DMS 273 treated with DMSO at 0.1 percent for 48 hours (cell line): ENCODE results near the gene WWOX.
A peak's percentile ranks its signal among the peaks of the same experiment; 100 is the strongest.

Experiments used
- DNase-seq: peaks from one replicate; lab custom pipeline; 2025; lab: John Stamatoyannopoulos, UW

The WWOX gene

DNA sequence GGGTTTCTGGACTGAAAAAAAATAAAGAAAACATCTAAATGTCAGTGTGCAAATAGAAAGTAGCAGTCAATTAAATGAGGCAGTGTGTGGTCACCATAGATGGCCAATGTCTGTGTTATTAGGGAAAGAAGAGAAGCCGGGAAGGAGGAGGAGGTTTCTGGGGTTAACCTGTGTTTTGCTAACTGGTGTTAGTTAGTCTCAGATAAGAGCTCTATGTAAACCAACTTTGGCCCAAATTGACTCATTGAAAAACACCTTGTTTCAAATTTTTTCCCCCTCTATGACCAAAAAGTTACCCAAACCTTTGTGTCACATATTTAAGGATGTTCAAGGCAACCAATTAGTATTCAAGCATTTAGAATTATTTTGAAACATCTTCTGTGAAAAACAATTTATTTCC, 970.2 kb downstream of the WWOX start:
- DNase-seq: no peak

DNA sequence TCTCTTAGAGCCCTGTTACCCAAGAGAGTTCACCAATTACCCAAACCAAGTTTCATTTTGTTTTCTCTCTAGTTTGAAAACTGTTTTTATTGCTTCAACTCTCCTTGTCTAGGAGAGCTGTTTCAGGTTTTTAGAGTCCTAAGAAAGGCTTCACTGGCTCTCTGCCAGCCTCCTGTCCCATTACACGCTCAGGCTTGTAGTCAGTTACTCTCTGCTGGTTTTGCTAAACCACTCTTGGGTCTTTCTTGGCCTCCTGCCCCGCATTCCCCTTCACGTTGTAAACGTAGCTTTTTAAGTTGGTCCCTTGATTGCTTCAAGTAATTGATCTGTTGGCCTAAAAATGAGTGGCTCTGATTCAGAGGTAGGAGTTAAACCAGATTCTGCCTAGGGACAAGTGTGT, 972.0 kb downstream of the WWOX start:
- DNase-seq: peak; percentile 19

DNA sequence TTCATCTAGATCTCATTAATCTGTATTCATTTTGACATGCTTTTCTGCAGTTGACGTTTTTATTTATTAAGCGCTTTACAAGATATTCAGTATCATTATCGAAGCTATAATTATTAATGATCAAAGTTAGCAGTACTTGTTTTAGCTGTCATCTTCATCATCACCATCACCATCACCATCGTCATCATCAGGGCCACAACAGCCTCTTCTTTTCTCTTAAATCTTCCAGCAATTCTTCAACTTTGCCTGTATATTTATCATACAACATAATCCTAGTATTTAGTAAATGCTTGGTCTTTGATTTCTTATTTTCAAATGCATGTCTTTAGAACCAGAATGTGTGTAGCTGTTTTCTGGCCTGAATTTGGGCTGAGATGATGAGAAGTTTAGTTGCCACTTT, 973.1 kb downstream of the WWOX start:
- DNase-seq: no peak

DNA sequence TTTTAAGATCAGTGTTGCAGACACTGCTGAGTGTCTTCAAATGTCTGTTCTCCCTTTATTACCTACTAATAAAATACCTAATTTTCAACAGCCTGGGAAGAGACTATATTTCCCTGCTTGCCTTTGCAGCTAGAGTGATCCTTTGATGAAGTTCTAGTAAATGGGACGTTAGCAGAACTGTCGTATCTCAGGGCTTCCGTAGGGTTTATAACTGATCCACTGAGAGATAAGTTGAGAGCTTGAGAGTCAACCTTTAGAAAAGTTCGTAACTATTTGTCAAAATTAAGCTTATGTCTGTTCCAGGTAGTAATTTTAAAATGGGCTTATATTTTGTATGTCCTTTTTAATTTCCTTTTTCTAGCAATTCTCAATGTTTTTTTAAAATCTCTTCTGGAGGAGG, 974.1 kb downstream of the WWOX start:
- DNase-seq: no peak

DNA sequence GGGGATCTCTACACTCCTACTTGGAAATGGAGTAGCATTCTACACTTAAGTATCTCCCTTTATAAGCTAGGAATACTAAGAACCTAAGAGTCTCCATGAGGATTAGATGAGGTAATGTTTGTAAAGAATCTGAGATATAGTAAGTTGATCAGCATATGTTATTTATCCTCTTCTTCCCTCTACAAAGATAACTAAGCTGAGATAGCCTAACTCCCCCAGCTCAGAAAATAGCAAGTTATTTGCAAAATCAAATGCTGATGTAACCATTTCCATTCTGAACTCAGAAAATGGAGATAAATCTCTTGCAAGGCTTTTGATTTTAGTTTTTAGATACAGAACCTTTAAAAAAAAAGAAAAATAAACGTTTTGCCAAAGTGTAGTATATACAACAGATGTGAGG, 975.1 kb downstream of the WWOX start:
- DNase-seq: no peak

DNA sequence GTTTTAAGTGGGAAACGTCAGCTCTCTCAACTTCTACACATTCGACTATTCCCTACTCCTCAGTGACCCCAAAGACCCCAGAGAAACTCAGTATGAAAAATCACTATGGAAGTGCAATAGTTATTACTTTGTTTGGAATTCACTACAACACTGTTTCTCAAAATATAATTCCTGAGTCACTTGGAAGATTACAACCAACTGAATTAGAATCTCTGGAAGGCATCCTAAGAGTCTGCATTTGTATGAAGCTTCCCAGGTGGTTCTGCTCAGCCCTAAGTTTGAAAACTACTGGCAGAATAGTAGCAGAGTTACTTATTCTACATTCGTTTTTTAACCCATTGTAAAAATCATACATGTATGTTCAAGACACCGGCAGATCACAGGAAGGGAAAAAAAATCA, 975.5 kb downstream of the WWOX start:
- DNase-seq: no peak

DNA sequence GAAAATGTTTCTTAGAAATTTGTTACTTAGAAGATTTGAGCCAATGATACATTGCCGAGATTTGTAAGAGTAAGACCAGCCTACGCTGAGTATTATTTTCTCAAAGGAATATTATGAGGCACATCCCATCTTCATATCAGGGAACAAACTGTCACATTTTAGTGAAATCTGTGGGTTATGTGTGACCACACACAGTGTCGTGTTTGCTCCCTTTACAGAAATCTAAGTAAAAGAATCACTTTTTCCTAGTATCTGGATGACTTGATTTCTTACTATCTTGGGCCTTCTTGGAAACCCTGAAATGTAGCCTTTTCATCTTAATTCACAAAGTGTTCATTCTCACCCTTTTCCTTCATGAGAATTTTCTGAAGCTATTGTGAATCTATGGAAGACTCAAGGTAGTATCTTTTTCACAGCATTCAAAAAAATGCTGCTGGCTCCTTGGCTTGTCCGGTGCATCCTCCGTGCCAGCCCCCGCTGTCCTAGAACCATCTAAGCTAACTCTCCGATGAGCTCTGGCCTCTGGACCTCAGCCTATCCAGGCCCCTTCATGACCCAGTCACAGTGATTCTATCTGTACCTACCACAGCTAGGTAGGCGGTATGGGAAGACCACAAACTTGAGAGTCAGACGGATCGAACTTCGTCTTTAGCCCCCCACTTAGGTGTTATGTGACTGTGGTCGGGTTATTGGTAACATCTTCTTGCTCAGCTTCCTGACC, 976.8 kb downstream of the WWOX start:
- DNase-seq: no peak

DNA sequence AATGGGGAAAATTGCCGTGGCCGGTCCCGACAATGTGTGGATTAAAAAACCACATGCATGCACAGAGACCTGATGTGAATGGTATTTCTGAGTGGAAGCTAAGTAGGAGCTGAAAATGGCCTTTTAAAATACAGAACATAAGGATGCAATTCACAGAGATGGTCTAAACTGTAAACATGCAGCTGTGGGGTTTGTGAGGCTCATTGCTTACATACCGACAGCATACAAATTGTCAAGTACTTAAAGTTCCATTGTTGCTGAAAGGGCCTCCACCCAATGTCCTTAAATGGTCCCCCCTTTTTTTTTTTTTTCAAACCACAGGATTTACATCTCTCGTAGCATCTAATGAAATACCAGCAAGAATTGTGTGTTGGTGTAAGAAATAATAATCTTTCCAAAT, 977.9 kb downstream of the WWOX start:
- DNase-seq: no peak

DNA sequence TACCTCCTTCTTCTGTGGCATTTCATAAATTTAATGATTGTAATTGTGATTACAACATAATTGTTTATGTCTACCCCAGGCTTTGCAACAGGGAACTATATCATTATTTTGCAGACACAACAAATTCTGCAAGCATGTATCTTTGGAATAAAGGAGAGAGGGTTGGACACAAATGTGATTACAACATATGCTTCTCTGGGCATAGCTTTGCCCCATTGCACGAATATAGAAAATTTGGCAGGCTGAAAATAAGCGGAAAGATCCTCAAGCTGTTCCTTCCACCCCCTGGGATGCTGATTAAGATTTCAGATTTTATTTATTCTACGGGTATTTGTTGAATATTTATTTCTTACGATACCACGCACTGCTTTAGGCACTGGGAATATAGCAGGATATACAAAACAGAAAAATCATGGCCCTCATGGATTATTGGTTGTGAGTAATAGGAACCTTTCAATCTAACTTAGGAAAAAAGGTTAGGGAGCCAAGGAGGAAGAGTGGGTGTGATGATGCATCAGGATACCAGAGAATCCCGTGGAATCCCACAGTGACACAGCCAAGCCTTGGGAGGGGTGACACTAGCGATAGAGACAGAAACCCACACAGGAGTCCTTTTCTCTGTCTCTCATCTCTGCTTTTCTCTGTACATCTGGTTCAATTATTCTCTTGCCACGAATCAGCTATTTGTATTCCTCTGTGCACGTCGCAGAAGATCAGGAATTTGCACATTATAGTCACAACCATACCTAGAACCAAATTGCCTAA, 980.4 kb downstream of the WWOX start:
- DNase-seq: no peak

DNA sequence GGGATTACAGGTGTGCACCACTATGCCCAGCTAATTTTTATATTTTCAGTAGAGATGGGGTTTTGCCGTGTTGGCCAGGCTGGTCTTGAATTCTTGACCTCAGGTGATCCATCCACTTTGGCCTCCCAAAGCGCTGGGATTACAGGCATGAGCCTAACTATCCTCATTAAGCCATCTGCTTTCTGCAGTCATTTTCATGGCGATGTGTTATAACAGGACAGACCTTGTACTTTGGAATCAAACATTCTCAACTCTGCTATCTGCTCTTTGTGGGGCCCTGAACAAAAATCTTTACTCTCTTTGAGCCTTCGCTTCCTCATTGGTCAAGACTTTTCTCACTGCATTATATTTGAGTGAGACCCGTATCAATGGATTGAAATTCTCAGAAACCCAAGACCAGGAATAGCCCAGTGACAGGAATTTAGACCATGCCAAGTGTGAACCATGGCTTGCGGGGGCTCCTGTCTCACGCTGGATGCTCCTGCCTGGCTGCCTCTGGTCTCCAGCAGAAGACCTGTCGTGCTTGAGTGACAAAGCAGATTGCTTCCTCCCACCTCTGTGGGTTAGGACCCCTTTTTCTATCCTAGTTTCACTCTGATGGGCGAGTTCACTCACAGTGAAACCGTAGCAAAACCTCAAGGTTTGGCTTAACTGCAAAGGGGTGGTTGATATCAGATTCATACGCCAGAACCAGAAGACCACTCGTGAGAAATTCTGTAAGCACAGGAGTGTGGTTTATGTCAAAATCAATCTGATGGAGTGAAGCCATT, 982.0 kb downstream of the WWOX start:
- DNase-seq: no peak

DNA sequence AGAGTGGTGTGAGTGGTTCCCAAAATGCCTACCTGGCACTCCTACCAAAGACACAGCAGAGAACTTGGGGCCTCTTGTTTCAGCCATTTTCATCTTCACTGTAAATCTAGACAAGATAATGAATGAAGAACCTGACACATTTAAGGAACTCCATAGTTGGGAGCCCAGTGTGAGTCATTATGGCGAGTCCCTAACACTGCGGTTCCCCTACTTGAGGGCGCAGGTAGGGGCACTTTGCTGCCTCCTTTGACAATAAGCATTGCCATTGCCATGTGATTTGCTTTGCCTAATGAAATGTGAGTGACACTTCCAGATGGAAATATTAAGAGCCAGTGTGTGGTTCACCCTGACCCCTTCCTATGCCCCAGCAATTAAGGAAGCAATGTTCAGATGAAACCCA, 983.5 kb downstream of the WWOX start:
- DNase-seq: no peak

DNA sequence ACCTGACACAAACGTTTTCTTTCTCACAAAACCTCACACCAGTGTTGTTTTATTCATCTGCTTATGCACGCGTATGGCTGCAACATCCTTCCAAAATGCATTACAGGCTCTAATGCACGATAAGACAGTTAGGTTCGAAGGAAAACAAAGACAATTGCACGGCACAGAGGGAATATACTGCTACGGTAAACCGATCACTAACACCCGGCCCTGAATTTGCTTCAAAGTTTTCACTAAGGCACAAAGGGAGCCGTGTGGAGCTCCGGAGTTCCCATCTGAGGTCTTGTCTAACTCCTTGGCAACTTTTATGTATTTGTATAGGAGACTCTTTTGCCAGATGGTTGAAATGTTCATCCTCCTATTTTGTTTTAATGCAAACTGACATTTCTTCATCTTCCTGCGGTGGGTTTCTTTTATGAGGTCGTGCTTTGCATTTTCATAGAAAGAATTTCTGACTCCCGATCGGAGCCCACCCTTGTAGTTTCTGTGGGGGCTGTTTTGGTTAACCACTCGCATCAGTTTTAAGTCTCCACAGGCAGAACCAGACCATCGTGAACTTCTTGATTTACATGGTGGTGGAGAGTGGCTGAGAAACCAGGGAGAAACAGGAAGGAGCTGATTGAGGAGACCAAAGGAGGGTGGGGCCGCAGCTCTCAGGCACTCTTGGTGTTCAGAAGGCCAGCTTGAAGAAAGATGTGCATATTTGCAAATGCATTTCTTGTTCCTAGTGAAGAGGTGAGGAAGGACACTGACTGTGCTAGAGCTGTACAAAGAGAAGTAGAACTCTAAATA, 984.2 kb downstream of the WWOX start:
- no peak for DNase-seq

DNA sequence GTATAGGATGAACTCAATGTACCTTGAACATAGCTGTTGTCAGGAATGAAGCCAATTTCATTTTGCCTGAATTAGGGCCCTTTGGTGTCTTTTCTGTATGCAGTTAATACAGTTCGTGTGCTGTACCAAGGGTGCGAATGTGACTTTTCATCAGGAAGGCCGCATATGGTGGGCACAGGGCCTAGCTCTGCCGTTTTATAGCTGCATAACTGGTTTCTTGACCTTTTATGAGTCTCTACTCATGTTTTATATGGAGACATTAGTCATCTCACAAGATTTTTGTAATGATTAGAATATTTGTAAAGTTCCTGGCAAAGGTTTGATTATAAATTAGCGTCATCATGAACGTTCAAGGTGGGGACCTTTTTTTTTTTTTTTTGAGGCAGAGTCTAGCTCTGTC, 989.5 kb downstream of the WWOX start:
- no peak for DNase-seq

DNA sequence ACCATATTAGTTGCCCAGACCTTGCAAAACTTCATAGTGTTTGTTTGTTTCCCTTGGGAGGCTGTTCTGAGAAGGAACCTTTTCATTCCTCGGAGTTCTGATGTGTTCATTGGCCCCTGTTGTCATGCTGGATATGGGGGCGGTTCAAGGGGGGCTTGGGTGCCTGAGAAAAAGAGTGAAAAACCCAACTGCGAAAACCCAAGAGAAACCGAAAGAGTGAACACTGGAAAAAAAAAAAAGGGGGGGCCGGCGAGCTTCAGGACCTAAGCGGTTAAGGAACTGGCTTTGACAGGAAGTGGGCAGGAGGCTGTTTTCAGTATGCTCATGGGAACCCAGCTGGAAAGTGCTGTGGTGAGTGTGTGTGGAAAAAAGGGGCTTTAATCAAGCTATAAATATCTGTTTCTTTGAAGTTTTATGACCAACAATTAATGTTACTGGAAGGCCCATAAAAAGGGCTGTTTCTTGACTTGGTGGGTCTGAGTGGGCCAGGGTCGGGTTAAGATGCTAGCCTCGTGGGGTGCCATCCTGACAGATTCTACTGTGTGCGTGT, 990.4 kb downstream of the WWOX start:
- DNase-seq: no peak

DNA sequence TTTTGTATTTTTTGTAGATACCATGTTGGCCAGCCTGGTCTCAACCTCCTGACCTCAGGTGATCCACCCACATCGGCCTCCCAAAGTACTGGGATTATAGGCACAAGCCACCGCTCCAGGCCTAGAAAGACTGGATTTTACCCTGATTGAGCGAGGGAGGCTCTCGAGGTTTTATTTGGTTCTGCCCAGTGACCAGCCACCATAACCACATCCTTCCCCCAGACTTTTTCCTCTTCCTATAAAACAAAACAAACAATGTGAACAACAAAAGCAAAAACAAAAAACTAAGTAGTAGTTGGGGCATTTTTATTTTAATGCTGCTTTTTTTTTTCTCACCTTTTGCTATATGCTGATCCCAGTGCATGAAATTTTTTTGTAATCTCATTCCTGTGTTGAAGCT, 991.5 kb downstream of the WWOX start:
- DNase-seq: no peak

DNA sequence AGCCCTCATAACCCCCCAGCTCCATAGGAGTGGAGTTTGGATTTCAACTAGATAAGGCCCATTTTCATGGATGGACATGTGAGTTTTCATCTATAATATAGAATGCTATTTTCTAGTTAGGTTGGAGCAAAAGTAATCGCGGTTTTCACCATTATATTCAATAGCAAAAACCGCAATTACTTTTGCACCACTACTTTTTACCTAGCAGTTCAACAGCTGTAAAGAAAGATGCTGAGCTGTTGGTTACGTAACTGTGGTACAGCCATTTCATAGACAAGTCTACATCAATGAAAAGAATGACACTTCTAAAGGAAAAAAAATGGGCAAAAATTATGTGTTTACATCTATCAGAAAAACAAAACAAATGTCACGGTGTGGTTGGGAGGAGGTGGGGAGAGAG, 993.4 kb downstream of the WWOX start:
- DNase-seq: no peak

DNA sequence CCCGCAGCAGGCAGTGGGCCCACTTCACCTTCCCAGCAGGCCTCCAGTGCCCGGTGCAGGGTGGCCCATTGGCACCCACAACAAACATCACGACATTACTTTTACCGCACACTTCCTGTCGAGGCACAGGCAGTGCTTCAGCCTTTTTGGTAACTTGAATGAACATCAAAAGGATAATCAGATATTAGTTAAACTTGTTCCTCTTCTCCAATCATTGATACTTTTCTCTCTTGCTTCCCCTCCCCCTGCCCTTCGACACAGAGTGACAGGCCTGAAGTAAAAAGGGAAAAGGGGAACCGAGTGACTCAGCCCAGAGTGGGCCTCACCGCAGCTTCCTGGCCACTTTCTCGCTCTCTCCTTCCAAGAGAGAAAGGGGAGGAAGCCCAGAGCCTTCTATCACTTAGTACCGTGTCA, 994.1 kb downstream of the WWOX start:
- DNase-seq: no peak

DNA sequence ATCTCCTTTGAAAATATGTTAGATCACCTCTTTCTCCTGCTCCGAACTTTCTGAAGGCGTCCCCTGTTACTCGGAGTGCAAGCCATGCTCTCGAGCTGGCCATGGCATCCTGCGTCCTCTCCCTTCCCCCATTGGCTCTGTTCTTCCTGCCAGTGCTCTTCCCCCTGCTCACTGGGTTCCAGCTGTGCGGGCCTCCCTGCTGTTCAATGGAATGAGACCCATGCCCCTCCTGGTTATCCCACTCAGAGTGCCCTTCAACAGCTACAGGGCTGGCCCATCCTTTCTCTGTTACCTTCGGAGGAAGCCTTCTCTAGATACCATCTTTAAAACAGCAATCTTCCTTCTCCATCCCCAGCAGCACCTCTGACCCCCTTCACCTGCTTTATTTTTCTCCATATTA, 996.8 kb downstream of the WWOX start:
- DNase-seq: no peak

DNA sequence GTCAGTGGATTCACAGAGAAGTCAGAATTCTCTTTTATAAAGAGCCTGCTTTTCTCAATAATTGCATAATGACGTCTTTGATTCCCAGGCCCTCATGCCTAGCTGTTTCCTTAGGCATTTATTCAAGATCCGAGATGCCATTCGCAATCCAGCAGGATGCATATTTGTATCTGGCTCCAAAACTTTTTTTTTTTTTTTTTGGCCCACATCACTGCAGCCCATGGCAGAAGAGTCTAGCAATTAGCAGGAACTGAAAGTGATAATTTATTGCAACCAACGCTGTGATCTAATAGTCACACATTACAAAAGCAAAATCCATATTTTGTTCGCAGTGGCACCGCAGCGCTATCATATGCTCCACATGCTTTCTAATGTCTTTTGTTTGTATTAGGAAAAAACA, 997.7 kb downstream of the WWOX start:
- DNase-seq: no peak

DNA sequence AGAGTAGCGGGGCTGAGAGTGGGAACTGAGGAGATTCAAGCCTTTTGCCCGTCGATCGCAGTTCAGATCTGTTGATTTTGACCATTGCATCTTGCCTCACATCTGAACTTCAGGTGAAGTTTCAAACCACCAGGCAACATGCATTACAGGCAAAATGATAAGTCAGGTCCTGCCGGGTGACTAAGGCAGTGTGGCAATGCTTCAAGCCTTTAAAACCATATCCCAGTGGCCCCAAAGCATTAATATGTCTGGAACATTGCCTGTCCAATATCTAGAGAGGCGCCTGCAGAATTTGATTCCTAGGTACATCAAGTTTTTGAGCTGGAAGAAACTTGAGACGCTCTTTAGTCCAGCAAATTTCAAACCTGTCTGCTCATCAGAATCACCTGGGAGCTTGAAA, 998.3 kb downstream of the WWOX start:
- DNase-seq: no peak

DNA sequence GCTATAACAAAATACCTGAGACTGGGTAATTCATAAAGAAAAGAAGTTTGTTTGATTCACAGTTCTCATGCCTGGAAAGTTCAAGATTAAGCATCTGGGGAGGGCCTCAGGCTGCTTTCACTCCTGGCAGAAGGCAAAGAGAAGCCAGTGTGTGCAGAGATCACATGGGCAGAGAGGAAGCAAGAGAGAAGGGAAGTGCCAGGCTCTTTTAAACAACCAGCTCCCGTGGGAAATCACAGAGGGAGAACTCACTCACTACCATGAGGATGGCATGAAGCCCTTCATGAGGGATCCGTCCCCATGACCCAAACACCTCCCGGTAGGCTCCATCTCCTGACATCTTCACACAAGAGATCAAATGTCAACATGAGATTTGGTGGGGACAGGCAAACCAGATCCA, 999.5 kb downstream of the WWOX start:
- no peak for DNase-seq

DNA sequence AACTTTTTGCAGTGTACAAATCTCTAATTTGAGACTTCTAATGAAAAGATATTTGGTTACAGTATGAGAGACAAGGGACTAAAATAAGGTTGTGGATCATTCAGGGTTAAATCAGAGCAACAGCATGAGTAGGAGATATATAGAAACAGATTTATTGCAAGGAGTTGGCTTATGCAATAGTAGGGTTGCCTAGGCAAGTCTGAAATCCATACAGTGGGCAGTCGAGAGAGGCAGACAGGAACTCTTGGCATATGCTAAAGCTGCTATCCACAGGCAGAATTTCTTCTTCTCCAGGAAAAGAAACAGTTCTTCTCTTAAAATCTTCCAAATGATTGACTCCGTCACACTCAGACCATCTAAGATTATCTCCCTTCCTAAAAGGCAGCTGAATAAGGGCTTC, 1000.3 kb downstream of the WWOX start:
- DNase-seq: no peak
